PC-3 (cell line): ENCODE measurements around the gene CDKN2B-AS1.

Experiments
- EZH2 ChIP-seq: fragments of 300-600 bp; sonication (generic); IDR thresholded peaks from one replicate; pipeline ENCODE4 v1.6.1; 2017; ENCODE audit warnings: antibody characterized with exemption, mild to moderate bottlenecking, low read length; ENCODE audit not compliant: unreplicated experiment
- EZH2phosphoT487 ChIP-seq: fragments of 300-600 bp; sonication (generic); IDR thresholded peaks from 2 replicates; pipeline ENCODE4 v1.6.1; 2018; ENCODE audit warnings: mild to moderate bottlenecking, antibody characterized with exemption, low read length, borderline replicate concordance
- TF ChIP-seq, protein P1 (sequence below): fragments of 300-600 bp; sonication (generic); conservative IDR thresholded peaks from 2 replicates; pipeline ENCODE4 v1.5.1; 2017; ENCODE audit warnings: antibody characterized with exemption, low read depth, mild to moderate bottlenecking, low read length

DNA sequence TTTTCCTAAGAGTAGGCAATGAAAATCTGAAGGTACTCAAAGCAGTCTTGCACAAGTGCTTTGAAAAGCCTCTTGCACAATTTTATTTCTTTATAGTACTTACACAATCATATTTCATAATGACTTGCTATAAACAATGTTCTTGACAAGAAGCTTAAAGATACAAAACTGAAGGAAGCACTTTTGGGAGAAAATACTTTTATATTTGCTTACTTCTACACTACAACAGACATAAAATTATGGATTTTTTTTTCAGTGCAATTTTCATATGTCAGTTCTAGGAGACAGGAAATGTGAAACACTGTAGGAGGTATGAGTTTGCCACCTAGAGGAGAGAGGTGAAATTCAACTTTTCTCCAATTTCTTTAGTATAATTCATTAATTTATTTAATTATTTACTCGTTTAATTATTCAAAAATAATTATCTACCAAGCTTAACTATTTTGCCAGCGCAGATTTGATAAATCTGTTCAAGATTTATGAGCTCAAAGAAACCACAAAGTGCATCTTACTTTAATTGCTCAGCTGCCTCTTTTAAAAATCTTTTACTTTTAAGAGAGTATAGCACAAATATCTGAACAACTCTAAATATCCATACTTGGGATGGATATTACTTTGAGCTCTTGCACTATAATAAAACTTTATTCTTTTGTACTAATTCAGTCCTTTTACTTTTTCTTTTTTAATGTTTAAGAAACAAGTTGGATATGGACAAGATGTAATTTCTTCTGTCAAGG, 43.5 kb downstream of the CDKN2B-AS1 start:
- TF ChIP-seq, protein P1, sequence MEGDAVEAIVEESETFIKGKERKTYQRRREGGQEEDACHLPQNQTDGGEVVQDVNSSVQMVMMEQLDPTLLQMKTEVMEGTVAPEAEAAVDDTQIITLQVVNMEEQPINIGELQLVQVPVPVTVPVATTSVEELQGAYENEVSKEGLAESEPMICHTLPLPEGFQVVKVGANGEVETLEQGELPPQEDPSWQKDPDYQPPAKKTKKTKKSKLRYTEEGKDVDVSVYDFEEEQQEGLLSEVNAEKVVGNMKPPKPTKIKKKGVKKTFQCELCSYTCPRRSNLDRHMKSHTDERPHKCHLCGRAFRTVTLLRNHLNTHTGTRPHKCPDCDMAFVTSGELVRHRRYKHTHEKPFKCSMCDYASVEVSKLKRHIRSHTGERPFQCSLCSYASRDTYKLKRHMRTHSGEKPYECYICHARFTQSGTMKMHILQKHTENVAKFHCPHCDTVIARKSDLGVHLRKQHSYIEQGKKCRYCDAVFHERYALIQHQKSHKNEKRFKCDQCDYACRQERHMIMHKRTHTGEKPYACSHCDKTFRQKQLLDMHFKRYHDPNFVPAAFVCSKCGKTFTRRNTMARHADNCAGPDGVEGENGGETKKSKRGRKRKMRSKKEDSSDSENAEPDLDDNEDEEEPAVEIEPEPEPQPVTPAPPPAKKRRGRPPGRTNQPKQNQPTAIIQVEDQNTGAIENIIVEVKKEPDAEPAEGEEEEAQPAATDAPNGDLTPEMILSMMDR: peak; percentile 44
- TF ChIP-seq EZH2: no peak
- no peak for TF ChIP-seq EZH2phosphoT487
